HUES64 (cell line): ENCODE data around the gene IFT57.

Source experiments
- H3K27ac ChIP-seq: 2 replicates; pipeline ENCODE4 v1.7.0; 2013; ENCODE audit warnings: low read depth, low read length, inconsistent platforms
- H3K27me3 ChIP-seq: 2 replicates; pipeline ENCODE4 v1.6.1; 2013; ENCODE audit warnings: mild to moderate bottlenecking, low read length; ENCODE audit not compliant: insufficient read depth
- H3K36me3 ChIP-seq: 2 replicates; pipeline ENCODE4 v1.6.1; 2013; ENCODE audit warnings: mild to moderate bottlenecking, low read length; ENCODE audit not compliant: insufficient read depth
- H3K4me1 ChIP-seq: 2 replicates; pipeline ENCODE4 v1.6.1; 2013; ENCODE audit warnings: mild to moderate bottlenecking, low read length, moderate library complexity; ENCODE audit not compliant: insufficient read depth
- H3K4me3 ChIP-seq: 2 replicates; pipeline ENCODE4 v1.5.1; 2013; ENCODE audit warnings: mild to moderate bottlenecking, low read length, moderate library complexity
- H3K9ac ChIP-seq: 2 replicates; pipeline ENCODE4 v1.6.1; 2013; ENCODE audit warnings: mild to moderate bottlenecking, low read depth, low read length
- H3K9me3 ChIP-seq: 2 replicates; pipeline ENCODE4 v1.6.1; 2013; ENCODE audit warnings: low read depth, low read length; ENCODE audit not compliant: insufficient read depth
- WGBS: fragments of 150-250, 120-280 bp; methylation state at CpG from one replicate; pipeline ENCODE4 v1.1.7; 2013; ENCODE audit warnings: missing lambda C conversion rate; 5-methylcytosine and 5-hydroxymethylcytosine counted together

IFT57 gene

DNA sequence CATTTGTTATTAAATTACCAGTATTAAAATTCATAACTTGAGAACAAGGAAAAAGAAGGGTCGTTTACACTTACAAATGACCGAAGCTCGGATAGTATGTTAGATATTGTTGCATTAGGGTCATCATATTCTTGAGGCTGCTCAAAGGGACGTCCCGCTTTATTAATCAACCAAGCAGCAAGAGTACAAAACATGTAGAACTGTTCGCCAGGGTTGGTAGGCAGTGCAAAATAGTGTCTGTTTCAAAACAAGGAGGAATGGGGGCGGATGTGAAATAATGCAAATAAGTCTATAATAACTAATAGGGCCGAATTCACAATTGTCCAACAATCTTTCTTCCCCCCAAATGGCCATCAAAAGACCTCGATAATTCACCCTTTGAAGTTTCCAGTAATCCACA, 2.9 kb downstream of the IFT57 start:
- peaks cover 20% of the 10 kb centered on the region for H3K27me3 ChIP-seq
- H3K36me3 ChIP-seq: no peaks in the 10 kb centered on the region; the same call in 1 of the 2 replicates
- H3K9me3 ChIP-seq: no peaks in the 10 kb centered on the region
- 92% methylated on average over 9 of the region's 9 CpGs for WGBS
- no peak overlapping the region for H3K4me3 ChIP-seq
- H3K27ac ChIP-seq: no peak overlapping the region
- peaks cover 7% of the 10 kb centered on the region; the same call in 1 of the 2 replicates for H3K4me1 ChIP-seq
- H3K9ac ChIP-seq: no peak overlapping the region

DNA sequence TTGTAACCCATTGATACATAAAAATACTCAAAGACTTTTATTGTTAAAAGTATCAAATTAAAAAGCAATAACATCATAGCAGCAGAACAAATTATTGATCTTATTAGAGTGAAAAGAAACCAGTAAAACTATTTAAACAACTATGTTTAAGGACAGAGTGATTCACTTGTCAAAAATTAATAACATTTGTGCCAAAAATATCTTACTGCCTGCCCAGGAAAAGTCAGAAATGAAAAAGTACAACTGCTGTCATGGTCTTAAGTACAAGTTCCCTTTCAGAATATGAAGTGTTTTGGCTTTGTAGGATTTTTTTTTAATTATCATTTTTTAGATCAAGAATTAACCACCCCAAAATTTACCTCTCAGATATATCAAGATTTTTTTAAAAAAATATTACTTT, 3.4 kb downstream of the IFT57 start:
- peaks cover 15% of the 10 kb centered on the region for H3K27me3 ChIP-seq
- peaks cover 7% of the 10 kb centered on the region; the same call in 1 of the 2 replicates for H3K4me1 ChIP-seq
- H3K9ac ChIP-seq: no peak overlapping the region
- no peaks in the 10 kb centered on the region; the same call in 1 of the 2 replicates for H3K36me3 ChIP-seq
- no peak overlapping the region for H3K27ac ChIP-seq
- no peaks in the 10 kb centered on the region for H3K9me3 ChIP-seq
- no peak overlapping the region for H3K4me3 ChIP-seq

DNA sequence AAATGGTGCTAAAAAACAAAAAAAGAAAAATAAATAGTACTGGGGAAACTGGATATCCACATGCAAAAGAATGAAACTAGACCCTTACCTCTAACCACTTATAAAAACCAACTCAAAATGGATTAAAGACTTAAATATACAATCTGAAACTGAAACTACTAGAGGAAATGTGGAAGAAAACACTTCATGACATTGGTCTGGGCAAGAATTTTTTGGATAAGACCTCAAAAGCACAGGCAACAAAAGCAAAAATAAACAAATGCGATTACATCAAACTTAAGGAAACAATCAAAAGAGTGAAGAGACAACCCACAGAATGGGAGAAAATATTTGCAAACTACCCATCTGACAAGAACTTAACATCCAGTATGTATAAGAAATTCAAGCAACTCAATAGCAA, 6.4 kb downstream of the IFT57 start:
- H3K27me3 ChIP-seq: no peaks in the 10 kb centered on the region; the same call in 1 of the 2 replicates
- no peaks in the 10 kb centered on the region for H3K9me3 ChIP-seq
- H3K4me1 ChIP-seq: no peaks in the 10 kb centered on the region
- H3K4me3 ChIP-seq: no peak overlapping the region
- WGBS: 88% methylated on average over 1 of the region's 1 CpG
- peaks cover 4% of the 10 kb centered on the region; the same call in 1 of the 2 replicates for H3K36me3 ChIP-seq
- H3K27ac ChIP-seq: no peak overlapping the region
- no peak overlapping the region for H3K9ac ChIP-seq

DNA sequence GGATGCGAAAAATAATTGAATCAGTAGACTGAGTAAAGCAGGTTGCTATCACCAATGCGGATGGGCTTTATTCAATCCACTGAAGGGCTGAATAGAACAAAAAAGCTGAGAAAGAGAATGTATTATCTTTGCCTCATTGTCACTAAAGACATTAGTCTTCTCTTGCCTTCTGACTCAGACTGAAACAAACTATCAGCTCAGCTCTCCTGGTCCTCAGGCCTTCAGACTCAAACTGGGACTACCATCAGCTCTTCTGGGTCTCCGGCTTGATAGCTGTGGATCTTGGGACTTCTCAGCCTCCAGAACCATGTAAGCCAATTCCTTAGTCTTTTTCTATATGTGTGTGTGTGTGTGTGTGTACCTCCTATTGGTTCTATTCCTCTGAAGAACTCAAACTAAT, 12.6 kb downstream of the IFT57 start:
- Histone ChIP-seq H3K9ac (no peak overlapping the region), H3K36me3 (peaks cover 4% of the 10 kb centered on the region; the same call in 1 of the 2 replicates), H3K4me3 (no peak overlapping the region), H3K4me1 (no peaks in the 10 kb centered on the region), H3K27ac (no peak overlapping the region), H3K9me3 (no peaks in the 10 kb centered on the region), H3K27me3 (no peaks in the 10 kb centered on the region)
- 94% methylated on average over 3 of the region's 3 CpGs for WGBS

DNA sequence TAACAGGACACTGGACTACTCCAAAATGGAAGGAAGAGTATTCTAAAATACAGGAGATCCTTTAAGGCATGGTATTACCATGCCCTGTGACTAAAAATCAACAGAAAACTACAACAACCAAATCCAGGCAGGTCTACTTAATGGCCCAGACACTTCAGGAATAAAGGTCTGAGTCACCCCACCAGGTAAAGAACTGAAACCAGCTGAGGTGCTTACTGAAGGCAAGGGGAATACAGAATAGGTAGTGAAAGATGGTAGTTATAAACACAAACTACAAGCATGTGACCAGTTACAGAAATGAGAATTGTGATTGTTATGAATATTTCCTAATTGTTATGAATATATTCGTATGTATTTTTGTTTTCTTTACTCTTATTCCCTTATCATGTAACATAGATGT, 13.4 kb downstream of the IFT57 start:
- H3K27ac ChIP-seq: no peak overlapping the region
- H3K4me1 ChIP-seq: no peaks in the 10 kb centered on the region
- no CpG with 5 or more reads among the region's 1 CpG for WGBS
- no peak overlapping the region for H3K4me3 ChIP-seq
- no peaks in the 10 kb centered on the region for H3K9me3 ChIP-seq
- H3K36me3 ChIP-seq: peaks cover 4% of the 10 kb centered on the region; the same call in 1 of the 2 replicates
- H3K9ac ChIP-seq: no peak overlapping the region
- no peaks in the 10 kb centered on the region for H3K27me3 ChIP-seq

DNA sequence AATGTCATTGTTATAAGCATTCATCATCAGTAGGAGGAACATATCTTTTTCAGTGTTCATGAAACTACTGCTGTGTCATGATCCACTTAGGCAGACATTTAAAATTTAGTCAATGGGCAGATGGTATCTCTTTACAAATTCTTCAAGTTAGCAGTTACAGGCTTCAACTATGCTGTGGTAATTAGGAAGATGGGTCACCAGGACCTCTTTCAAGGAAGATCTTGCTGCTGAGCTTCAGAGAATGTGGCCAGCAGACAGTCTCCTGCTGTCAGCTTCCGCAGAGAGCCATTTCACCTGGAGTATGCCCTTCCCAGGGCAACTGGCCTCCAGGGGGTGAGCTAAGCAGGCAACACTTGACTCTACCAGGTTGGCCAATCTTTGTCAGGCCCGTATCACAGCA, 19.4 kb downstream of the IFT57 start:
- 84% methylated on average over 2 of the region's 2 CpGs for WGBS
- H3K9me3 ChIP-seq: no peaks in the 10 kb centered on the region
- H3K9ac ChIP-seq: no peak overlapping the region
- no peaks in the 10 kb centered on the region for H3K27me3 ChIP-seq
- H3K27ac ChIP-seq: no peak overlapping the region
- H3K36me3 ChIP-seq: no peaks in the 10 kb centered on the region; the same call in 1 of the 2 replicates
- H3K4me1 ChIP-seq: no peaks in the 10 kb centered on the region
- H3K4me3 ChIP-seq: no peak overlapping the region

DNA sequence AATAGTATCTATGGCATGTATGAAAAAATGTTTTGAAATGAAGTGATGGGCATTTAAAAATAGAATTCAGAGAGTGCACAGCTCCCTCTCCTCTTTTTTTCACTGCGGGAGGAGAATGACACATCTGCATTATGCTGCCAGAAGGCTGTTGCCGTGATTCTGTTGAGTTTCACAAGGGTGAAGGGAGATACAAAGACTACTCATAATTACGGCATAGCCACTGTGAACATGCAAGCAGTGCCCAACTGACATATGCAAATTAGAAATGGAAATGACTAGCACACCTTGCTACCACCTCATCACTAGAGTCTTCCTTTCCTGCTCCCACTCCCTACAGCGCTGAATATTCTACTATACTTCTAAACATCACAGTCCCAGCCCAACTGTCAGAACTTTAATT, 20.1 kb downstream of the IFT57 start:
- H3K9ac ChIP-seq: no peak overlapping the region
- no peaks in the 10 kb centered on the region for H3K4me1 ChIP-seq
- H3K27ac ChIP-seq: no peak overlapping the region
- no peak overlapping the region for H3K4me3 ChIP-seq
- WGBS: 83% methylated on average over 4 of the region's 4 CpGs
- no peaks in the 10 kb centered on the region for H3K9me3 ChIP-seq
- no peaks in the 10 kb centered on the region; the same call in 1 of the 2 replicates for H3K36me3 ChIP-seq
- no peaks in the 10 kb centered on the region for H3K27me3 ChIP-seq

DNA sequence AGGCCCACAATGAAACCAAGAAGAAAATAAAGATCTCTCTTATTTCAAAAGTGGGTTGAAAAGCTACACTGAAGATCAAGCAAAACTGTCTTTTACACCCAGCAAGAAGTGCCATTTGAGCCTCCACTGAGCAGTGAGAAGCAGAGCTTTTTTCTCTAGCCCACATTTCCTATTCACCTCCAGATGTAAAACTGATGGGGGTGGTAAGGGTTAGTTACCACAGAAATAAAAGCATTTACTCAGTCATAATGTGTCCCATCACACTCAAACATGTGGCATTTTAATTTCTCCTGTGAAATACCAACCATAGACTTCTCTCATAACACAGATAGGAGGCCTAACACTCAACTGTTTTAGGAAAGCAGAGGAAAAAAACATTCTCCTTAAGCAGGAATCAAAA, 21.0 kb downstream of the IFT57 start:
- Histone ChIP-seq H3K27ac (no peak overlapping the region), H3K9me3 (no peaks in the 10 kb centered on the region), H3K4me3 (no peak overlapping the region), H3K4me1 (no peaks in the 10 kb centered on the region), H3K27me3 (no peaks in the 10 kb centered on the region), H3K9ac (no peak overlapping the region), H3K36me3 (no peaks in the 10 kb centered on the region; the same call in 1 of the 2 replicates)

DNA sequence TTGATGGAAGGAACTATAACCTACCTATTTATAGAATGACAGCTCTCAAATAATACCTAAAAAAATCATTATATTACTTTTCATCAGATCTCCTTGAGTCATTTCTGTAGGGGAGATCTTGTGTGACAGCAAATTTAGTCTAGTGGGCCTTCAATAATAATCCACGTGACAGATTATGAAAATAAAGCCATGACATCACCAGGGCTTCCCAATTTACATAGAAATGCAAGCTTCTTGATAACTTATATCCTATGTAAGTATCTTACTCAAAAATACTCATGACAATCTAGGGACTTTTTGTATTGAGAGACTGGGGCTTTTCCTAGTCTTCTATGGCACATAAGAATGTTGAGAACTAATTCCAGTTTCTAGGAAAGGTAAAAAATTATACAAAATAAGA, 21.6 kb downstream of the IFT57 start:
- no peak overlapping the region for H3K4me3 ChIP-seq
- WGBS: 60% methylated on average over 1 of the region's 1 CpG
- H3K27me3 ChIP-seq: no peaks in the 10 kb centered on the region
- H3K4me1 ChIP-seq: no peaks in the 10 kb centered on the region
- H3K36me3 ChIP-seq: no peaks in the 10 kb centered on the region; the same call in 1 of the 2 replicates
- H3K9ac ChIP-seq: no peak overlapping the region
- no peak overlapping the region for H3K27ac ChIP-seq
- no peaks in the 10 kb centered on the region for H3K9me3 ChIP-seq

DNA sequence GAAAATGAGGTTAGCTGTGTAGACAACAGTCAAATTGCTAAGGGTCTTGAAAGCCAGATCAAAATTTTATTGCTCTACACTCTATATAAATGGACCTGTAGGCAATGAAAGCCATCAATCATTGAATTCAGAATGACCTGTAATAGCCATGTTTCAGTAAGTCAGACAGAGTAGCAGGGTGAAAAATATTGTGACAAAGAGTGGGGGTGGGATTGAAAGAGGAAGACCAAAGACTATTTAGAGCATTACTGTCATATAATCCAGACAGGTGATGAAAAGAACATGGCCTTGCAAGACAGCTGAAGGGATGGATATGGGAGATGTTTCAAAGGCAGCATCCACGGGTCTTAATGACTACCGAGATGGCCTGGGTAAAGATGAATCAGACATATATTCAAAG, 22.2 kb downstream of the IFT57 start:
- H3K4me3 ChIP-seq: no peak overlapping the region
- no peak overlapping the region for H3K27ac ChIP-seq
- H3K36me3 ChIP-seq: no peaks in the 10 kb centered on the region
- no peak overlapping the region for H3K9ac ChIP-seq
- no peaks in the 10 kb centered on the region for H3K27me3 ChIP-seq
- no peaks in the 10 kb centered on the region for H3K4me1 ChIP-seq
- 100% methylated on average over 2 of the region's 2 CpGs for WGBS
- no peaks in the 10 kb centered on the region for H3K9me3 ChIP-seq

DNA sequence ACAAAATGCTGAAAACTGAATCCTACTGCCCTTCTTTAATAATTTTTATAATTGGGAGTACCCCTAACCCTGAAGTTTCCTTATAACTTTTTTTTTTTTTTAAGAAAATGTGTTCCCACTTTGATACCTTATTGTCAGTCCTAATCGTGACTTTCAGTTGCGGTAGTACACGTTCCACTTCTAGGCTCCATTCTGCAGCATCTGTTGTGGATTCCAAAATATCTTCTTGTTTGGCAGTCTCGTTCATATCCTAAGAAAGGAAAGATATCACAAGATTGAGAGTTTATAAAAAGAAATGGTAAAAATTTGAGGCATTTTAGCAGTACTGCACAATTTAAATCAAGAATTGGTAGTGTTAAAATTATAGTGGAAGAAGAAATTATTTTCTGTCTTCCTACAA, 30.8 kb downstream of the IFT57 start:
- H3K36me3 ChIP-seq: peaks cover 6% of the 10 kb centered on the region; the same call in 1 of the 2 replicates
- H3K4me1 ChIP-seq: no peaks in the 10 kb centered on the region
- no peak overlapping the region for H3K4me3 ChIP-seq
- H3K9ac ChIP-seq: no peak overlapping the region
- H3K27me3 ChIP-seq: no peaks in the 10 kb centered on the region
- H3K27ac ChIP-seq: no peak overlapping the region
- H3K9me3 ChIP-seq: no peaks in the 10 kb centered on the region; the same call in 1 of the 2 replicates
- WGBS: 98% methylated on average over 4 of the region's 4 CpGs

DNA sequence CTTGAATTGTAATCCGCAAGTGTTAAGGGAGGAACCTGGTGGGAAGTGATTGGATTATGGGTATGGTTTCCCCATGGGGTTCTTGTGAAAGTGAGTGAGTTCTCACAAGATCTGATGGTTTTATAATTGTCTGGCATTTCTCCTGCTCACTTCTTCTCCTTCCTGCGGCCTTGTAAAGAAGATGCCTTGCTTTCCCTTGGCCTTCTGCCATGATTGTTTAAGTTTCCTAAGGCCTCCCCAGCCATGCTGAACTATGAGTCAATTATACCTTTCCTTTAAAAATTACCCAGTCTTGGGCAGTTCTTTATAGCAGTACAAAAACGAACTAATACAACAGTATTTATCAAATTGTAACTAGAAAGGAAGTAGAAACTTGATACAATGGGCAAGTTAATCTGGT, 31.9 kb downstream of the IFT57 start:
- no peak overlapping the region for H3K9ac ChIP-seq
- no peaks in the 10 kb centered on the region for H3K27me3 ChIP-seq
- H3K4me1 ChIP-seq: no peaks in the 10 kb centered on the region
- H3K36me3 ChIP-seq: peaks cover 6% of the 10 kb centered on the region; the same call in 1 of the 2 replicates
- H3K4me3 ChIP-seq: no peak overlapping the region
- no peak overlapping the region for H3K27ac ChIP-seq
- 96% methylated on average over 3 of the region's 3 CpGs for WGBS
- no peaks in the 10 kb centered on the region; the same call in 1 of the 2 replicates for H3K9me3 ChIP-seq
